ENCODE results near the gene ZFP36L2.

Gene ZFP36L2

GRCh38 chr2:43241558-43241957, 15.2 kb upstream of the ZFP36L2 start:
- H3K27me3 ChIP-seq (ENCODE audit: control insufficient read depth, insufficient read depth, low read length) = no peaks in the 10 kb centered on the region
- H3K9ac ChIP-seq (ENCODE audit: low read length) = no peak overlapping the region
- H3K9me3 ChIP-seq (ENCODE audit: control insufficient read depth, low read length) = no peaks in the 10 kb centered on the region
- H3K4me1 ChIP-seq (ENCODE audit: control insufficient read depth, insufficient read depth, low read length) = no peaks in the 10 kb centered on the region
- H3K4me3 ChIP-seq (ENCODE audit: low read length) = no peak overlapping the region
- no peaks in the 10 kb centered on the region for H3K36me3 ChIP-seq (ENCODE audit: control insufficient read depth, insufficient read depth, low read length)

- Histone ChIP-seq H3K4me3 (ENCODE audit: low read length) (no peak overlapping the region), H3K9me3 (ENCODE audit: control insufficient read depth, low read length) (no peaks in the 10 kb centered on the region), H3K36me3 (ENCODE audit: control insufficient read depth, insufficient read depth, low read length) (no peaks in the 10 kb centered on the region), H3K9ac (ENCODE audit: low read length) (no peak overlapping the region), H3K4me1 (ENCODE audit: control insufficient read depth, insufficient read depth, low read length) (no peaks in the 10 kb centered on the region), H3K27me3 (ENCODE audit: control insufficient read depth, insufficient read depth, low read length) (no peaks in the 10 kb centered on the region)
These were observed 14.4 kb upstream of the ZFP36L2 start for GRCh38 chr2:43240766-43241150.

- Histone ChIP-seq H3K9ac (ENCODE audit: low read length) (no peak overlapping the region), H3K27me3 (ENCODE audit: control insufficient read depth, insufficient read depth, low read length) (no peaks in the 10 kb centered on the region), H3K36me3 (ENCODE audit: control insufficient read depth, insufficient read depth, low read length) (no peaks in the 10 kb centered on the region)
These were observed 13.8 kb upstream of the ZFP36L2 start for GRCh38 chr2:43239981-43240765.

GRCh38 chr2:43238813-43239212, 12.4 kb upstream of the ZFP36L2 start:
- Histone ChIP-seq H3K36me3 (ENCODE audit: control insufficient read depth, insufficient read depth, low read length) (no peaks in the 10 kb centered on the region), H3K9ac (ENCODE audit: low read length) (no peak overlapping the region), H3K9me3 (ENCODE audit: control insufficient read depth, low read length) (no peaks in the 10 kb centered on the region), H3K27me3 (ENCODE audit: control insufficient read depth, insufficient read depth, low read length) (no peaks in the 10 kb centered on the region), H3K4me3 (ENCODE audit: low read length) (no peak overlapping the region), H3K4me1 (ENCODE audit: control insufficient read depth, insufficient read depth, low read length) (no peaks in the 10 kb centered on the region)

More at GRCh38 chr2:43239981-43240765, 13.8 kb upstream of the ZFP36L2 start:
- H3K9me3 ChIP-seq (ENCODE audit: control insufficient read depth, low read length) = no peaks in the 10 kb centered on the region
- H3K4me3 ChIP-seq (ENCODE audit: low read length) = no peak overlapping the region
- no peaks in the 10 kb centered on the region for H3K4me1 ChIP-seq (ENCODE audit: control insufficient read depth, insufficient read depth, low read length)

GRCh38 chr2:43238176-43238575, 11.8 kb upstream of the ZFP36L2 start:
- no peak overlapping the region for H3K9ac ChIP-seq (ENCODE audit: low read length)
- H3K4me1 ChIP-seq (ENCODE audit: control insufficient read depth, insufficient read depth, low read length) = no peaks in the 10 kb centered on the region
- H3K36me3 ChIP-seq (ENCODE audit: control insufficient read depth, insufficient read depth, low read length) = no peaks in the 10 kb centered on the region
- H3K9me3 ChIP-seq (ENCODE audit: control insufficient read depth, low read length) = no peaks in the 10 kb centered on the region
- H3K4me3 ChIP-seq (ENCODE audit: low read length) = no peak overlapping the region
- no peaks in the 10 kb centered on the region for H3K27me3 ChIP-seq (ENCODE audit: control insufficient read depth, insufficient read depth, low read length)

- H3K4me3 ChIP-seq (ENCODE audit: low read length) = no peak overlapping the region
- H3K9ac ChIP-seq (ENCODE audit: low read length) = no peak overlapping the region
- no peaks in the 10 kb centered on the region for H3K36me3 ChIP-seq (ENCODE audit: control insufficient read depth, insufficient read depth, low read length)
- H3K9me3 ChIP-seq (ENCODE audit: control insufficient read depth, low read length) = no peaks in the 10 kb centered on the region
- peaks cover 13% of the 10 kb centered on the region for H3K4me1 ChIP-seq (ENCODE audit: control insufficient read depth, insufficient read depth, low read length)
- no peaks in the 10 kb centered on the region for H3K27me3 ChIP-seq (ENCODE audit: control insufficient read depth, insufficient read depth, low read length)
These were observed 7.1 kb upstream of the ZFP36L2 start for GRCh38 chr2:43233218-43234212.

- H3K9ac ChIP-seq (ENCODE audit: low read length) = no peak overlapping the region
- H3K27me3 ChIP-seq (ENCODE audit: control insufficient read depth, insufficient read depth, low read length) = no peaks in the 10 kb centered on the region
- no peak overlapping the region for H3K4me3 ChIP-seq (ENCODE audit: low read length)
- no peaks in the 10 kb centered on the region for H3K36me3 ChIP-seq (ENCODE audit: control insufficient read depth, insufficient read depth, low read length)
- H3K4me1 ChIP-seq (ENCODE audit: control insufficient read depth, insufficient read depth, low read length) = peaks cover 22% of the 10 kb centered on the region
- no peaks in the 10 kb centered on the region for H3K9me3 ChIP-seq (ENCODE audit: control insufficient read depth, low read length)
These were observed 4.8 kb upstream of the ZFP36L2 start for GRCh38 chr2:43230951-43231827.

- H3K4me1 ChIP-seq (ENCODE audit: control insufficient read depth, insufficient read depth, low read length) = peaks cover 22% of the 10 kb centered on the region
These were observed 4.0 kb upstream of the ZFP36L2 start for GRCh38 chr2:43230351-43230885.

GRCh38 chr2:43228756-43229659, 2.6 kb upstream of the ZFP36L2 start:
- Histone ChIP-seq H3K27me3 (ENCODE audit: control insufficient read depth, insufficient read depth, low read length) (no peaks in the 10 kb centered on the region), H3K36me3 (ENCODE audit: control insufficient read depth, insufficient read depth, low read length) (peaks cover 2% of the 10 kb centered on the region), H3K4me3 (ENCODE audit: low read length) (no peak overlapping the region), H3K9me3 (ENCODE audit: control insufficient read depth, low read length) (no peaks in the 10 kb centered on the region), H3K4me1 (ENCODE audit: control insufficient read depth, insufficient read depth, low read length) (peaks cover 22% of the 10 kb centered on the region), H3K9ac (ENCODE audit: low read length) (no peak overlapping the region)

More at GRCh38 chr2:43230351-43230885, 4.0 kb upstream of the ZFP36L2 start:
- Histone ChIP-seq H3K9me3 (ENCODE audit: control insufficient read depth, low read length) (no peaks in the 10 kb centered on the region), H3K9ac (ENCODE audit: low read length) (no peak overlapping the region), H3K4me3 (ENCODE audit: low read length) (no peak overlapping the region), H3K36me3 (ENCODE audit: control insufficient read depth, insufficient read depth, low read length) (no peaks in the 10 kb centered on the region), H3K27me3 (ENCODE audit: control insufficient read depth, insufficient read depth, low read length) (no peaks in the 10 kb centered on the region)

- no peaks in the 10 kb centered on the region for H3K9me3 ChIP-seq (ENCODE audit: control insufficient read depth, low read length)
- no peaks in the 10 kb centered on the region for H3K27me3 ChIP-seq (ENCODE audit: control insufficient read depth, insufficient read depth, low read length)
- H3K9ac ChIP-seq (ENCODE audit: low read length) = peak overlapping the region; percentile 93
- H3K4me1 ChIP-seq (ENCODE audit: control insufficient read depth, insufficient read depth, low read length) = peaks cover 22% of the 10 kb centered on the region
- peak overlapping the region; percentile 68 for H3K4me3 ChIP-seq (ENCODE audit: low read length)
- peaks cover 9% of the 10 kb centered on the region for H3K36me3 ChIP-seq (ENCODE audit: control insufficient read depth, insufficient read depth, low read length)
These were observed 1.9 kb upstream of the ZFP36L2 start for GRCh38 chr2:43228321-43228751.
